Activated T-helper 2 cell treated with anti-CD3 and anti-CD28 coated beads, Interferon-gamma antibody, Interleukin-2, Interleukin-4, amounts not matched to agents 10 μg/mL and 5 μg/mL and 100 μg/mL, durations not matched to agents 14 hours and 24 hours and 36 hours (primary cell): Measurements from ENCODE around the gene PHYKPL. TPM values are rescaled to one million over a fixed set of nuclear protein-coding genes. Genes with fewer than 3 reads are reported as not detected.
"Not testable (repeated sequence)": the region's sequence is repeated elsewhere in the genome, so short reads cannot be mapped to it uniquely, and the experiment has no call there.

Source experiments
- DNase-seq: peaks from one replicate; pipeline ENCODE4 v3.0.0; 2021; ENCODE audit warnings: low spot score
- H3K27ac Mint-ChIP-seq: one replicate; pipeline ENCODE4 v1.8.0; 2021; ENCODE audit warnings: mixed read lengths
- H3K27me3 Mint-ChIP-seq: one replicate; pipeline ENCODE4 v1.8.0; 2021; ENCODE audit warnings: low read depth, mixed read lengths
- H3K36me3 Mint-ChIP-seq: one replicate; pipeline ENCODE4 v1.8.0; 2021; ENCODE audit warnings: low read depth, mixed read lengths
- H3K4me1 Mint-ChIP-seq: one replicate; pipeline ENCODE4 v1.8.0; 2021; ENCODE audit warnings: low read depth, mixed read lengths
- H3K4me3 Mint-ChIP-seq: one replicate; pipeline ENCODE4 v1.8.0; 2021; ENCODE audit warnings: low read depth, mild to moderate bottlenecking, moderate library complexity, mixed read lengths
- H3K9me3 Mint-ChIP-seq: one replicate; pipeline ENCODE4 v1.8.0; 2021; ENCODE audit warnings: mixed read lengths
- intact Hi-C: fragments of 100-400 bp; cut with micrococcal nuclease; formaldehyde crosslinking; loops from one replicate; pipeline ENCODE4 v1.15.1; 2023
- total RNA-seq: library from RNA; stranded (reverse); gene quantifications from 2 replicates; pipeline ENCODE4 v1.2.3, GENCODE V29; 2022

Gene PHYKPL
- total RNA-seq, 1 donor from 2014 or later: 87.4 TPM

DNA sequence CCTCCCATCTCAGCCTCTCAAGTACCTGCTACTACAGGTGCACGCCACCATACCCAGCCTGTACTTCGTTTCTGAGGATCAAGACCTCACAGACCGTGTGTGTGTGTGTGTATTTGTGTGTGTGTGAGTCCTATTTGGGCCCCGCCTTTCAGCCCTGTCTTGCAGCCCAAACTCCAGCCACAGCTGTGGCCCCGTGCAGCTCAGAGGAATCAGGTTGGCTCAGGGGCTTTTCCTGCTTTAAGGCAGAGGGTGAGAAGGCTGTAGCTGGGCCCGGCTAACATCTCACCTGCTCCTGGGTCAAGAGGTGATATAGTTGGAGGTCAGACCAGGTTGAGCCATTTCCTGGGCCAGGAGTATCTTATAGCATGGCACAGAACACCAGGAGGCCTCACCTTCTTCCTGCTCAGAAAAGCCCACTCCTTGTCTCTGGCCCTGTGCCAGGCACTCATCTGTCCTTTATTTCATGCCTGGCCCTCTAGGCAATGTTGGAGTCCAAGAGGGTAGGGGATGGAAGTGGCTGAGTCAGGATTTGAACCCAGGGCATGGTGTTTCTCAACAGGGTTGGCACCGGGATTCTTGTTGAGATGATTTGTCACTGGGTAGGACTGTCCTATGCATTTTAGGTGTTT lies 1.6 kb upstream of the PHYKPL start:
- Mint-ChIP-seq H3K27ac (peak overlapping the region; percentile 38), H3K36me3 (peaks cover 28% of the 10 kb centered on the region), H3K27me3 (no peaks in the 10 kb centered on the region), H3K4me1 (peaks cover 43% of the 10 kb centered on the region), H3K9me3 (no peaks in the 10 kb centered on the region), H3K4me3 (no peak overlapping the region)
- no peak for DNase-seq
- intact Hi-C loops: loop anchor here (5.0 kb wide), 1 partner anchor 393 kb away; the partner anchor contains the start of gene CLK4

DNA sequence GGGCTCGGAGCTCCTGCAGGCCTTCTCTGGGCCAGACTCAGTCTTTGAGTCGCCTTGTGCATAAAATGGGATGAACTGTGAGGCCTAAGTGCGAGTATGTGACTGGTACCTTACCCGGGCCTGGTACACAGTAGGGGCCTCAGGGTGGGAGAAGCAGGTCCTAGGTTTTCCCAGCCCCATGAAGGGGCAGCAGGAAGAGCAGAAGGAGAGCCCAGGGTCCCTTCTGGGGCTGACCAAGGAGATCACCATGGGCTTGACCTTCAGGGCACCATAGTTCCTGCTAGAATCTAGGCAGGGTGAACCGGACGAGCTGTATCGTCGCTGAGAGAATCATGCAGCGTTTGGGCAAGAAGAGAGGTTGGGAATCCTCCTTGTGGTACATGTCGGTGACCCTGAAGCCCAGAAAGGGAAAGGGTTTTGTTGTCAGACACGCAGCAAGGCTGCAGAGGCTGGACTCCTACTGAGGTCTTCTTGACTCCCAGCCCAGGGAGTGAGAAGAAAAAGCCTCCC lies 373 bp upstream of the PHYKPL start:
- DNase-seq: no peak
- peak overlapping the region; percentile 80 for H3K27ac Mint-ChIP-seq
- H3K27me3 Mint-ChIP-seq: no peaks in the 10 kb centered on the region
- peak overlapping the region; percentile 62 for H3K4me3 Mint-ChIP-seq
- intact Hi-C loops: loop anchor here (2.0 to 5.0 kb wide), 2 partner anchors 28 to 394 kb away; partner anchors contain the start of genes CLK4 and HNRNPAB
- H3K36me3 Mint-ChIP-seq: peaks cover 37% of the 10 kb centered on the region
- no peaks in the 10 kb centered on the region for H3K9me3 Mint-ChIP-seq
- H3K4me1 Mint-ChIP-seq: peaks cover 38% of the 10 kb centered on the region

DNA sequence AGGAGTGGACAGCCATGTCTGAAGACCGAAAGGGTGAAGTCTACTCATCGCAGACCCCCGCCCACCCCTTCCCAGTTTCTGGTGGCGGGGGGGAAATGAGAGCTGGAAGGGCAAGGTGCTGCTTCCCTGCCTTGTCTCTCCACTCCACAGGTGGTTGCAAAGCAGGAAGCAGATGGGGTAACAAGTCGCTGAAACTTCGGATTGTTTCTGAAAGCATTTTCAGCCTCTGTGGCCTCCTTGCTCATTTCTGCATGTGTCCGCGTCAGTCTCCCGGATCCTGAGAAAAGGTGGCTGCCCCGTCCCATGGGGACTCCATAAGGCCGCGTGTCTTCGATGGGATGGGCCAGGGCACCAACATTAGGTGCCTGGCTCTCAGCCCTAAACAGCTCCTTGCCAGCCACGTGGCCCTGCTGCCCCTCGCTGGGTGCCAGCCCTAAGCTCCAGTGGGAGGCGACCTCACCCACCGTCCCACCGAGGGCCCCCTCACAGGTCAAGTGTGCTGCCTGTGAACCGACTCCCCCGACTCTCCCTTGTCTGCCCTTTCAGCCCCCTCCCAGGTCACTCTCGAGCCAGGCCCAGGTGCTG lies 971 bp downstream of the PHYKPL start:
- Mint-ChIP-seq H3K4me1 (peaks cover 37% of the 10 kb centered on the region), H3K9me3 (no peaks in the 10 kb centered on the region), H3K36me3 (peaks cover 50% of the 10 kb centered on the region), H3K27ac (peak overlapping the region; percentile 81), H3K4me3 (peak overlapping the region; percentile 89), H3K27me3 (no peaks in the 10 kb centered on the region)
- no peak for DNase-seq
- intact Hi-C loops: loop anchor here (2.0 to 5.0 kb wide), 2 partner anchors 27 to 396 kb away; partner anchors contain the start of genes CLK4 and HNRNPAB

DNA sequence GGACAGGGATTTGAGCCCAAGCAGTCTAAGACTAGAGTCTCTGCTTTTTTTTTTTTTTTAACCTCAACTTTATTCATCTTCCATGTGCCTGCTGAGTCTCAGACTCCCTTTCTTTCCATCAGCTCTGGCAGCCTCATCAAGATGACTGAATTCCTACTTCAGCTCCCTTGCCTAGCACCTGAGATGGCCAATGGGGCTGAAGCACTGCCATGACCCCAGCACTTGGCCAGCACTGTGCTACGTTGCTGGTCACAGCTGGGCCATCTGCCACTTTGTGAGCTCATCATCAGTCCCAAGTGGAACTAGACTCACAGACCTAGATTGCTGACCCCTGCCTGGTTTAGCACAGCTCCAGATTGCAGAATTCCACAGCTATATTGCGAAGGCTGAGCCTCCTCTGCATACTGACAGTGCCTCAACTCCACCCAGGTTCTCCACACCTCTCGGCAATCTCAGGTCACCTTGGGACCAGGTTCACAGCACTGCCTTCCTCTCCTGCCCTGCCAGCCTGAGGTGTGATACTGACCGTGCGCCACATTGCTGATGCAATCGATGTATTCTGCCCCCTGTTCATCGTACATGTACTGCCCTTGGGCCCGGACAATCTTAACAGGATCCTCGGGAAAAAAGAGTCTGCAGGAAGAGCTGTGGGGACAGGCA lies 1.6 kb downstream of the PHYKPL start:
- Mint-ChIP-seq H3K36me3 (peaks cover 53% of the 10 kb centered on the region), H3K4me3 (peak overlapping the region; percentile 89), H3K9me3 (no peaks in the 10 kb centered on the region), H3K4me1 (peaks cover 33% of the 10 kb centered on the region), H3K27me3 (no peaks in the 10 kb centered on the region), H3K27ac (peak overlapping the region; percentile 81)
- intact Hi-C loops: loop anchor here (5.0 kb wide), 1 partner anchor 396 kb away; the partner anchor contains the start of gene CLK4
- no peak for DNase-seq

DNA sequence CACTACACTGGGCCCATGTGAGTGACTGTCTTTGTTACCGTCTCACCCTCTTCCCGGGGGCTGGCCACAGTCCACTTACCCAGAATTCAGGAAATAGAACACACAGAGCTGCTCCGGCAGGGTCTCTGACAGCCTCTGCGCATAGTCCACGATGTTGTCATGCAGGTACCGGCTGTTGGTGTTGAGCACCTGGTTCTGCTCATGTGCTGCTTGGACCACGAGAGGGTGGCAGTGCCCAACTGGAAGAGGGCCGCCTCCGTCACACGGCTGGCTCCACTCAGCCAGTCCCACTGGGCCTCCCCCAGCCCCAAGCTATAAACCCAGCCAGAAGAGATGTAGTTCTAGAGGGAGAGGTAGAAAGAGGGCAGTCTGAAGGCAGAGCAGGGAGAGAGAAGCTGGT lies 2.7 kb downstream of the PHYKPL start:
- intact Hi-C loops: loop anchor here (5.0 kb wide), 1 partner anchor 397 kb away; the partner anchor contains the start of gene CLK4
- no peak for DNase-seq
- Mint-ChIP-seq H3K4me3 (peak overlapping the region; percentile 89), H3K4me1 (peaks cover 31% of the 10 kb centered on the region), H3K27me3 (no peaks in the 10 kb centered on the region), H3K9me3 (no peaks in the 10 kb centered on the region), H3K27ac (peak overlapping the region; percentile 28), H3K36me3 (peaks cover 61% of the 10 kb centered on the region)

DNA sequence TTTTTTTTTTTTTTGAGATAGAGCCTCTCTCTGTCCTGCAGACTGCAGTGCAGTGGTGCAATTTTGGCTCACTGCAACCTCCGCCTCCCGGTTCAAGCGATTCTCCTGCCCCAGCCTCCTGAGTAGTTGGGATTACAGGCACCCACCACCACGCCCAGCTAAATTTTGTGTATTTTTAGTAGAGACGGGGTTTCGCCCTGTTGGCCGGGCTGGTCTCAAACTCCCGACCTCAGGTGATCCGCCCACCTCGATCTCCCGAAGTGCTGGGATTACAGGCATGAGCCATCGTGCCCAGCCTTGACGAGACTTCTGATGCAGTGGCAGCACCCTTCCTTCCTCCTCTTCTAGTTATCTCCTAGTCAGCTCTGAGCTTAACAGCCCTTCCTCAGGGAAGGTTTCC lies 3.5 kb downstream of the PHYKPL start:
- H3K9me3 Mint-ChIP-seq, H3K27me3 Mint-ChIP-seq, DNase-seq, intact Hi-C loops, H3K4me3 Mint-ChIP-seq: not testable (repeated sequence)
- Mint-ChIP-seq H3K36me3 (peaks cover 63% of the 10 kb centered on the region), H3K4me1 (peaks cover 26% of the 10 kb centered on the region), H3K27ac (peak overlapping the region; percentile 25)

DNA sequence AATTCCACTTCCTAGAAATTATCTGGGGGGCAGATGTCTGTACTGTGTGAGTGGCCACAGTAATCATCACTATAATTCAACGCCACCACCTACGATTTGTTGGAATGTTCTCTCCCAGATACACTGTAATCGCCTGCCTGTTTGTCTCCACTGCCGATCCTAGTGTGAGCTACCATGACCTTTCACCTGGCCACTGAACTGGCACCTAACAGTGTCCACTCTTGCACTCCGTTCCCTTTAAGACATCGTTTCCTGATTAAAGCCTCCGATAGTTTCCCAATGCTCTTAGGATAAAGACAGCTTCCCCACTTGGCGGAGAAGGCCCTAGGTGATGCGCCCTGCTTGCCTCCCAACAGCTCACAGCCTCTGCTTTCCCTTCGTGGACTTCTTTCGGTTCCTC lies 4.0 kb downstream of the PHYKPL start:
- H3K36me3 Mint-ChIP-seq: peaks cover 67% of the 10 kb centered on the region
- no peaks in the 10 kb centered on the region for H3K9me3 Mint-ChIP-seq
- DNase-seq: no peak
- no peak overlapping the region for H3K4me3 Mint-ChIP-seq
- no peaks in the 10 kb centered on the region for H3K27me3 Mint-ChIP-seq
- peaks cover 26% of the 10 kb centered on the region for H3K4me1 Mint-ChIP-seq
- intact Hi-C loops: no loop called here
- no peak overlapping the region for H3K27ac Mint-ChIP-seq

DNA sequence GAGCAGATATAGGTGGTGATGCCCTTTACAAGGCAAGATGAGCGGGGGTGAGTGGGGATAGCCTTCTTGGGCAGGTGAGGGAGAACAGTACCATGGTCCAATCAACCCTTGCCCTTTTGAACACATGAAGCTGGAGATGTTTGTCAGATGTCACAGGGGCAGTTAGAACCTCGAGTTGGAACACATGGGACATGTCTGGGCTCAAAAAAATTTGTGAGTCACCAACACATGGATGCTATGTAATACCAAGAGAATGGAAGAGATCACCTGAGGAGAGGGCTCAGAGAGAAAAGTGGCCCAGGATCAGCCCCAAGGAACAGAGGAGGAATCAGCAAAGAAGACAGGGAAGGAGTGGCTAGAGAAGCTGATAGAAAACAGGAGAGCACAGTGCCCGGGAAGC lies 4.7 kb downstream of the PHYKPL start:
- peaks cover 72% of the 10 kb centered on the region for H3K36me3 Mint-ChIP-seq
- peaks cover 24% of the 10 kb centered on the region for H3K4me1 Mint-ChIP-seq
- no peak overlapping the region for H3K4me3 Mint-ChIP-seq
- no peaks in the 10 kb centered on the region for H3K27me3 Mint-ChIP-seq
- intact Hi-C loops: no loop called here
- H3K9me3 Mint-ChIP-seq: no peaks in the 10 kb centered on the region
- no peak overlapping the region for H3K27ac Mint-ChIP-seq
- no peak for DNase-seq

DNA sequence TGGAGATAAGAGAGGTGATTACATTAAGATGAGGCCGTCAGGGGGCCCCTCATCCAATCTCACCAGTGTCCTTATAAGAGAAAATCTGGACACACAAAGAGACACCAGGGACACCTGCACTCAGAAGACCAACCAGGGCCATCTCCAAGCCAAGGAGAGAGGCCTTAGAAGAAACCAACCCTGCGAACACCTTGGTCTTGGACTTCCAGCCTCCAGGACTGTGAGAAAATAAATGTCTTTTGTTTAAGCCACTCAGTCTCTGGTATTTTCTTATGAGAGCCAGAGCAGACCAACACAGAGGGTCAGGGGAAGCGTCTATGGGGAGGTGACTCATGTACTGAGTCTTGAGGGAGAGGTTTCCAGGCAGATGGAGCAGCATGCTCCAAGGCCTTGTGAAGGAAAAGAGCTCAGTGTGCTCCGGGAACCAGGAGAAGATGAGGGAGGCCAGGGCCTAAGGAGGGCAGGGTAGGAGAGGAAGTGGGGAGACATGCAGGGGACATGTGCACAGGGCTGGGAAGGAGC lies 5.4 kb downstream of the PHYKPL start:
- H3K4me1 Mint-ChIP-seq: peaks cover 23% of the 10 kb centered on the region
- no peaks in the 10 kb centered on the region for H3K27me3 Mint-ChIP-seq
- no peak for DNase-seq
- H3K36me3 Mint-ChIP-seq: peaks cover 75% of the 10 kb centered on the region
- no peak overlapping the region for H3K27ac Mint-ChIP-seq
- no peaks in the 10 kb centered on the region for H3K9me3 Mint-ChIP-seq
- intact Hi-C loops: no loop called here
- H3K4me3 Mint-ChIP-seq: no peak overlapping the region

DNA sequence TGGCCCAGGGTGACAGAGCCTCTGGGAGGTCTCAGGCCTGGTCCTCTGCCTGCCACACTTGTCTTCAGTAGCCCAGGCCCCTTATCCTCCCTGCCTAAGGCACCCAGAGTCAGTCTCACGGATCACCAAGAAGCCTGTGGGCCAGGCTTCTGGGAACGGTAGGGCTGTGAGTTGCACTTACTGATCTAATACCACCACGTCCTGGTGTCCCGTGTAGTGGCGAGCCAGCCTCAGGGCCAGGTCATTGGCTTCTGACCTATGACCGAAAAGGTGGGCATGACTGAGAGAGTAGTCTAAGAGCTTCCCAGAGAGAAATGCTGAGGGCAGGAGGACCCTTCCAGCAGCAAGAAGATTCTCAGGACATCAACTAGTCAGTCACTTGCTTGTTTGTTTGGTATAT lies 7.4 kb downstream of the PHYKPL start:
- Mint-ChIP-seq H3K36me3 (peaks cover 74% of the 10 kb centered on the region), H3K9me3 (no peaks in the 10 kb centered on the region), H3K4me1 (peaks cover 12% of the 10 kb centered on the region), H3K27ac (no peak overlapping the region), H3K27me3 (no peaks in the 10 kb centered on the region), H3K4me3 (no peak overlapping the region)
- intact Hi-C loops: no loop called here
- DNase-seq: no peak

DNA sequence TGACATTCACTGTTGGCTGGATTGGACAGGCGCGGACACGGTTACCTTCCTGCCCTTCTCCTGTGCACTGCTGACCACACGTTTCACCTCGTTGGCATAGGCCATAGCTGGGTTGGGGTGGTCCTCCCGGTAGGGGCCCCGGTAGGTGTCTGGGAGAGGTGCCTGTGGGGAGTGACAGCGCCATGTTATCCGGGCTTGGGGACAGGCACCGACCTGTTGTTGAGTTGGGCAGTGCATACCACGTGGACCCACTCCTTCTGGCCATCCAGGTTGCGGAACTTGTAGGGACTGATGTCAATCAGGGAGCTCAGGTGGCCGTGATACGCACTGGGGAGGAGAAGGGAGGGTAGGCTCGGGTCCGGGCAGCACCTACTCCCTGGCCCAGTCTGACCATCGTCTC lies 8.2 kb downstream of the PHYKPL start:
- Mint-ChIP-seq H3K27me3 (no peaks in the 10 kb centered on the region), H3K4me1 (peaks cover 7% of the 10 kb centered on the region), H3K9me3 (no peaks in the 10 kb centered on the region), H3K27ac (no peak overlapping the region), H3K36me3 (peaks cover 71% of the 10 kb centered on the region), H3K4me3 (no peak overlapping the region)
- no peak for DNase-seq
- intact Hi-C loops: no loop called here

DNA sequence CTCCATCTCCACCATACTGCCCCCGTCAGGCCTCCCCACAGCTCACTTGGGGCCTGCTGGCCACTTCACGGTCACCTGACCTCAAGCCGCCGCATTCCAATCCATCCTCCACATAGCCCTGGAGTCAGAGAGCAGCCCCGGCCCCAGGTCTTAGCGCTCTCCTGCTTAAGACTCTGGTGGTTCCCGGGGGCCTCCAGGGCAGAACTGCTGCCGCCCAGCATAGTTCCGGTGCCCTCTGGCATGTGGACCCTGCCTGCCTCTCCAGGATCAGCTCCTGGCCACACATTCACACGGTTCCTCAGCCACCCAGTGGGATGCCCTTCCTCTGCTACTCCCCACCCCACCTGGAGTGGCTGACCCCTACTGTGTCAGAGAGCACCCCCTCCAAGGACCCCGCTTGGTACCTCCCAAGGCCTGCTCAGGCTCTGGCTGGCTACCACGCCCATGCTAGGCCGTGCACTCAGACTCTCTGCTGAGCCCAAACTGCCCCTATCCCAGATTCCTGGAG lies 8.7 kb downstream of the PHYKPL start:
- intact Hi-C loops: no loop called here
- Mint-ChIP-seq H3K4me3 (no peak overlapping the region), H3K4me1 (peaks cover 6% of the 10 kb centered on the region), H3K27ac (no peak overlapping the region), H3K27me3 (no peaks in the 10 kb centered on the region), H3K36me3 (peaks cover 71% of the 10 kb centered on the region), H3K9me3 (no peaks in the 10 kb centered on the region)
- no peak for DNase-seq
